ES-I3 (cell line): ENCODE measurements around the gene DNAH9.

Source experiments
- H3K36me3 ChIP-seq: 2 replicates; pipeline ENCODE4 v1.6.1; 2013; ENCODE audit warnings: mild to moderate bottlenecking, low read length, control low read depth, moderate library complexity; ENCODE audit not compliant: insufficient read depth
- H3K4me1 ChIP-seq: 2 replicates; pipeline ENCODE4 v1.6.1; 2013; ENCODE audit warnings: mild to moderate bottlenecking, control low read depth, low read length; ENCODE audit not compliant: insufficient read depth
- H3K9ac ChIP-seq: 2 replicates; pipeline ENCODE4 v1.6.1; 2013; ENCODE audit warnings: low read depth, mild to moderate bottlenecking, low read length, moderate library complexity
- H3K9me3 ChIP-seq: 2 replicates; pipeline ENCODE4 v1.6.1; 2013; ENCODE audit warnings: mild to moderate bottlenecking, low read length, moderate library complexity; ENCODE audit not compliant: control insufficient read depth, insufficient read depth

The DNAH9 gene

DNA sequence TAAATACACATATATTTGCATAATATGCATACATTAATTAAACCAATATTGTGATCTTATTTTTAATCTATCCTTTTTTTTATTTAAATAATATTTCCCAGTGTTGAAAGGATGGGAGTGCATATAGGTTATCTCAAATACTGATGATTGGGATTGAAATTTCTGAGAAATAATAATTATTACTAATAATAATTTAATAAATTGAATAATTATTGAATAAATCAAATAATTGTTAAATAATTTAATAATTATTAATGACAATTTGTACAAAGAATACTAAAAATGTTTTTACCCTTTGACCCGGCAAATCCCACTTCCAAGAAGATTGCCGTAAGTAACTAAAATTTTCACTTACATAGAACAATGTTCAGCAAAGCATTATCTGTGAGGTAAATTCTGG, 250.1 kb downstream of the DNAH9 start:
- H3K9me3 ChIP-seq, result no peaks in the 10 kb centered on the region
- no peak overlapping the region for H3K9ac ChIP-seq
- H3K4me1 ChIP-seq, result peaks cover 8% of the 10 kb centered on the region
- H3K36me3 ChIP-seq, result no peaks in the 10 kb centered on the region

DNA sequence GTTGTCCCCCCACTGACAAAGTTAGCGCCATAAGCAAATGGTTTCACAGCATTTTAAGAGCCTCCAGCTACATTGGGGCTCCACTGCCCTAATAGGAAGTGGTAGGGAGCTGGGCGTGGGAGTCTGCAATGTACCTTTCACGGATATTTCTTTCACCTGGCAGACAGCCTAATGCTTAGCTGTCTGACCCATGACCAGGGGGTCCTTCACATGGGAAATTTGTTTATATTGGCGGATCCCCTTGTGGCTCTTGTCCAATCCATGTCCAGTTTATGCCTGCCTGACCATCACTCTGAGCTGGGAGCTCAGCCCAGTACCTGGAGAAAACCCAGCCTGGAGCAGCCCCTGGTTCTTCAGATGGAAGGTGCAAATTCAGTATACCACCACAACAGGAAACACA, 254.0 kb downstream of the DNAH9 start:
- Histone ChIP-seq H3K4me1 (peaks cover 14% of the 10 kb centered on the region), H3K9me3 (no peaks in the 10 kb centered on the region), H3K9ac (no peak overlapping the region), H3K36me3 (no peaks in the 10 kb centered on the region)

DNA sequence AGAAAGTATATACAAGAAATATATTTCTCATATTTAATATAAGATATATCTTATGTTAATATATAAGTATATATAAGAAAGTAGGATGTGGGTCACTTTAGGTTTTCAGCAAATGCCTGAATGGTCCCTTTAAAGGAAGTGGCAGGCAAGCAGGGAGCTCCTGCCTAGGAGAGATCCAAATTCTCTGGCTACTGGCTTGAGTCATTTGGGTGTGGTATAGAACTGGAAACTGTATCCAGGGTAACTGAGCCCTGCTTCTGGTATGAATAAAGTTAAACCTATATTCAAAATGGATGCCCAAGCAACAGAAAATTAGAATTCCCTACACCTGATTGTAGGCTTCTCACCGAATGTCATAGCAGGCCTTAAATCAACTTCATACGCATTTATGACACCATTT, 254.6 kb downstream of the DNAH9 start:
- H3K4me1 ChIP-seq, result peaks cover 14% of the 10 kb centered on the region
- H3K36me3 ChIP-seq, result no peaks in the 10 kb centered on the region
- no peak overlapping the region for H3K9ac ChIP-seq
- no peaks in the 10 kb centered on the region for H3K9me3 ChIP-seq

DNA sequence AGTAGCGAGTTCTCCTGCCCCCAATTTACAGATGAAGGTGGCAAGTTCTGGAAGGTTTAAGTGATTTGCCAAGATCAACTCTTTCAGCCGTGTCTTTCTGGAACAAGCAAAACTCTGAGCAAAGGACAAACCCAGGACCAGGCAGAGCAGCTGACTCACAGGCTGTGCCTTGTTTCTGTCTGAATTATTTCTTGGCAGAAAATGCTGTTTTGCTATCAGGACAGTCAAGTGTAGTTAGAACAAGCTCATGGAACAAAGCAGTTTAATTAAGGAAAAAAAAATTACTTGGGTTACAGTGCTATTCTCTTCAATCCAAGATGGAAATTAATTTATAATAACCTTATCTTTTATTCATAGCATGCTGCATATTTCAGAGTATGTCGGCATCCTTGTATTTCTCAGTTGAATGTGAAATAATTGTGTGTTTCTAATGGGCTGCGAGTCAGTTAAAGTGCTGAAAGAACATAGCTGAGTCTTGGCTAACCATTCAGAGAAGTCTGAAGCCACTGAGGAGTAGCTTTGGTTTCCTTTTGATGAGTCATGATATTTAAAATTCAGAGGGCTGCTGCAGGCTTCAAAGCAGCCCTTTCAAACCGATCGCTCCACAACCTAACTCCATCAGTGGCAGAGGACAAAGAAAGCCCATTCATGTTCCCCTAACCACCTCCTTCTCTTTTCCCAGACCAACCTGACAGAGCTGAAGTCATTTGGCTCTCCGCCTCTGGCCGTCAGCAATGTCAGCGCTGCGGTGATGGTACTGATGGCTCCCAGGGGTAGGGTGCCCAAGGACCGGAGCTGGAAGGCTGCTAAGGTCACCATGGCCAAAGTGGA, 255.3 kb downstream of the DNAH9 start:
- Histone ChIP-seq H3K9me3 (no peaks in the 10 kb centered on the region), H3K36me3 (no peaks in the 10 kb centered on the region)

DNA sequence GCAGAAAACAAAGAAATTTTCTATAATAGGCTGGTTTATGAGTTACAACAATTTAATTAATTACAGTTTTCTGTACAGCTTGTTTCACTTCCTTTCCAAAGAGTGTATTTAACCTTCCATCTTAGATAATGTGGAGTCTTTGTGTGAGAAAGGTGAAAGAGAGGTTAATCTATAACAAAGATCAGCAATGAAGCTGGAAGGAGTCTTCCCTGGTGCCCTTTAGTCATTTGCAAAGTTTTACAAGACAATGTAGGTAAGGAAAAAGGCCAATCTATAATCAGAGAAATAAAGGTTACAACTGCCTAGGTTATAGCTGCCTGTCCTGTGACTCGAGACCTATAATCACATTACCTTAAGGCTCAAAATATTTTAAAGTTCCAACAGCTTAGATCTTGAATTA, 257.0 kb downstream of the DNAH9 start:
- no peak overlapping the region for H3K9ac ChIP-seq
- H3K4me1 ChIP-seq, result peaks cover 10% of the 10 kb centered on the region
- H3K9me3 ChIP-seq, result no peaks in the 10 kb centered on the region
- no peaks in the 10 kb centered on the region for H3K36me3 ChIP-seq

More for the DNA sequence above, 255.3 kb downstream of the DNAH9 start:
- Histone ChIP-seq H3K9ac (no peak overlapping the region), H3K4me1 (peaks cover 14% of the 10 kb centered on the region)

DNA sequence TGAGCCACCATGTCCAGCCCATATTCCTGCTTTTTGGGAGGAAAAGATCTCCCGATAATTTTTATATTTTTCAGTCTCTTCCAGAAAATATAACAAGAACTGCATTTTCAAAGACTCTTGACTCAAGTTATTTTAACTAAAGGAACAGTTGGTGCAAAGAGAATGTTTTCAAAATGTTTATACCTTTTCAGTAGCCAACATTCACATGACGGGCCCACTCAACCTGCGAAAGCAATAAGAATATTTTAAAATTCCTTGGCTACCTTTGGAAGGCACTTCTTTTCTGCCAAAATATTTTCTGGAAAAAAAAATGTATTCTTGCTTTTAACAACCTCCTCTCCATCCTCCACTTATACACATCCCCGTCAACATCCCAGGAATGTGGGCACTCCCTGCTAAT, 258.7 kb downstream of the DNAH9 start:
- Histone ChIP-seq H3K9me3 (no peaks in the 10 kb centered on the region), H3K36me3 (no peaks in the 10 kb centered on the region), H3K9ac (no peak overlapping the region), H3K4me1 (peaks cover 10% of the 10 kb centered on the region)

DNA sequence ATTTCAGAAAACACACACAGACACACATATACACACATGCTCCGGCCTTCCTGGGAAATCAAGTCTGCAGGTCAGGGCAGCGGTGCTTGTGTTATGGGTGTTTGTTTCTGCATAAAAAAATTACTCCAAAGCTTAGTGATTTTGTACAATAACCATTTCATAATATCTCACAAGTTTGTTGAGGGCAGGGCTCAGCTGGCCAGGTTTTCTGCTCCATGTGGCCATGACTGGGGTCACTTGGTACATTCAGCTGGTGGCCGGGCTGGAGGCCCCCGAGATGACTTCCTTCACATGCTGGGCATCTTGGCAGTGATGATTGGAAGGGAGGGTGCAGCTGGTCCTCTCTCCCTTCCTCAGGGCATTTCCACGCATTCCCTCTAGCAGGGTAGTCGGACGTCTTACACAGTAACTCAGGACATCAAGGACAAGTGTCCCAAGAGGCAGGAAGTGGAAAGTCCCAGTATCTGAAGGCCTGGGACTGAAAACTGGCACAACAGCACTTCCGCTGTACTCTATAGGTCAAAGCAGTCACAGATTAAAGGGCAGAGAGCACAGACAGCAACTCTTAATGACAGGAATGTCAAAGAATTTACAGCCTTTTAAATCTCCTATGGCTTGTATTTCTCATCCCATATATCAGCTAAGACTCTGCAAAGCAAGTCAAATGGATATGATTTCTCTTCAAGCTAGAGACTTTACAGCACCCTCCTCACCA, 271.6 kb downstream of the DNAH9 start:
- H3K9me3 ChIP-seq, result peaks cover 4% of the 10 kb centered on the region; the same call in 1 of the 2 replicates
- no peak overlapping the region for H3K9ac ChIP-seq
- no peaks in the 10 kb centered on the region for H3K4me1 ChIP-seq
- H3K36me3 ChIP-seq, result 0 out of 2 replicates have a peak, but pooled peaks cover 5% of the 10 kb centered on the region

DNA sequence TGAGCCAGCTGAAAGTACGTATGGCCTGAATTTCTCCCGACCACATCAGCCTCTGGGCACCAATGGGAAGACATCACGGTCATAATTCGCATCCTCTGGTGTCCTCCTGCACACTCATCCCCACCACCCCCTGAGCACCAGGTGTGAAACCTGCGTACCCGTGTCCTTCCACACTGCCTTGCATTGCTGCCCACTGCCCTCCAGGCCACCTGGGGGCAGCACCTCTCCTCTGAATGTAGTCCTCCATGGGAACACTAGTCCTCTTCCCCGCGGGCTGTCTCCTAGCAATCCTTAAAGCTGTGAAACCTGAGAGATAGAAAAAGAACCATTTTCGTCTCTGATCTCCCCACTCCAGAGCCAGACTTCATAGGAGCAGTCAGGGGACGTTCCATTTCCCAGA, 273.5 kb downstream of the DNAH9 start:
- no peaks in the 10 kb centered on the region for H3K4me1 ChIP-seq
- H3K9me3 ChIP-seq, result peaks cover 4% of the 10 kb centered on the region; the same call in 1 of the 2 replicates
- H3K9ac ChIP-seq, result no peak overlapping the region
- H3K36me3 ChIP-seq, result 0 out of 2 replicates have a peak, but pooled peaks cover 5% of the 10 kb centered on the region

DNA sequence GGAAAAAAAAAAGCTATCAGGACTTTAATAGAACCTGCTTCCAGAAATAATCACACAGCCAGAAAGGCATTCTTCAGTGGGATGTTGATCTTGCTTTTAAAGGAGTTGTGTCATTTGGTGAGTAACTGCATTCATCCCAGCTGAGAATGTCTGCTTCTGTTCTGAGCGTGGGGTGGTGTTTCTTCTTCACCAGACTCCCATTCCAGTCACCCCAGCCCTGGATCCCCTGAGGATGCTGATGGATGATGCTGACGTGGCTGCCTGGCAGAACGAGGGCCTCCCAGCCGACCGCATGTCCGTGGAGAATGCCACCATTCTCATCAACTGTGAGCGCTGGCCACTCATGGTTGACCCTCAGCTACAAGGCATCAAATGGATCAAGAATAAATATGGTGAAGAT, 276.5 kb downstream of the DNAH9 start:
- Histone ChIP-seq H3K9ac (no peak overlapping the region), H3K9me3 (peaks cover 2% of the 10 kb centered on the region; the same call in 1 of the 2 replicates), H3K36me3 (no peaks in the 10 kb centered on the region), H3K4me1 (no peaks in the 10 kb centered on the region)

DNA sequence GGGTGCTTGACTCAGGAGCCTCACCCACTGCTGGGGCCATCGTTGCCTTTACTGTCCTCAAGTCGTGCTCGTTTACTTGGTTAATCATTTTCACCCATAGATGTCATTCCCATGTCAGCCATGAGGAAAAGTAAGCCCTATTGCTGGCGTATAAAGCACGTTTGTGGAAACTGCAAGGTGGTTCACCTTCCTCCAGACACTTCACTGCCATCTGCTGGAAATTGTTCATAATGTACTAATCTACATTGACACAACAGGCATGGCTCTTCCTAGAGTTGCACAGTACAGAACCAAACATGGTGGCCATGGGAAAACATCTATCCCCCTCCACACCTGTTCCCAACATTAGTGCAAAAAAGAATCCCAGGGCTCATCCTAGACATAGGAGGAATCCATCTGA, 282.4 kb downstream of the DNAH9 start:
- Histone ChIP-seq H3K9me3 (no peaks in the 10 kb centered on the region), H3K4me1 (no peaks in the 10 kb centered on the region), H3K9ac (no peak overlapping the region)

DNA sequence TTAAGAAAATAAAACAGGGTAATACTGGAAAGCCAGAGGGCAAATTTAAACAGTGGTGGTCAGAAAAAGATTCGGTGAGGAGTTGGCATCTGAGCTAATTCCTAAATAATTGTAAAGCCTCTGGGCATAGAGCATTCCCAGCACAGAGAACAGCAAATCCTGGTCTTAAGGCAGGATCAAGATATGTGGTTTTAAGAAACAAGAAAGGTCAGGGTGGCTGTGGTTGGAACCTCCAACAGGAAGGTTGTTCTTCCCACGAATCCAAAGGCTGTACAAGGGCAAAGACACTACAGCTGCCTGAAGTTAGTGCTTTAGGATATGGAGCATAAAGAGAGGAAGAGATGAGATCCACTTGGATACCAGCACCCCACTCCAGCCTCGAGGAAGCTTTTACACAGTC, 284.4 kb downstream of the DNAH9 start:
- Histone ChIP-seq H3K9ac (no peak overlapping the region), H3K4me1 (no peaks in the 10 kb centered on the region), H3K36me3 (no peaks in the 10 kb centered on the region), H3K9me3 (no peaks in the 10 kb centered on the region)

More for the DNA sequence above, 282.4 kb downstream of the DNAH9 start:
- no peaks in the 10 kb centered on the region for H3K36me3 ChIP-seq

DNA sequence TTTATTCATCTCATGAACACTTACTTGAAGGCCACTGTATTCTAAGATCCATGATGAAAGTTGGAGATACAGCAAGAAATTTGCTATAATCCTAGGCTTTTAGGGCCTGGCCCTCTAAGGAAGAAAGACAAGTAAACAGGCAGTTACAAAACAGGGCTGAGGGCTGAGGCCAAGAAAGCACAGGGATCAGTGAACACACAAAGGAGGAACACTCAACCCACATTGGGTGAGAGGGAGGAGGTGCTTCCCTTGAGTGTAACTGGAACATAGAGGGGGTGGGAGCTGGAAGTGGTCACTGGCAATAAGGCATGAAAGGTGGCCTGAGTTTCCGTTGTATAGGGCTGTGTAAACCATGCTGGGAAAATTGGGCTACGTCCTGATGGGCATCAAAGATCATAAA, 286.8 kb downstream of the DNAH9 start:
- H3K4me1 ChIP-seq, result no peaks in the 10 kb centered on the region
- H3K9me3 ChIP-seq, result no peaks in the 10 kb centered on the region
- no peaks in the 10 kb centered on the region for H3K36me3 ChIP-seq
- H3K9ac ChIP-seq, result no peak overlapping the region

DNA sequence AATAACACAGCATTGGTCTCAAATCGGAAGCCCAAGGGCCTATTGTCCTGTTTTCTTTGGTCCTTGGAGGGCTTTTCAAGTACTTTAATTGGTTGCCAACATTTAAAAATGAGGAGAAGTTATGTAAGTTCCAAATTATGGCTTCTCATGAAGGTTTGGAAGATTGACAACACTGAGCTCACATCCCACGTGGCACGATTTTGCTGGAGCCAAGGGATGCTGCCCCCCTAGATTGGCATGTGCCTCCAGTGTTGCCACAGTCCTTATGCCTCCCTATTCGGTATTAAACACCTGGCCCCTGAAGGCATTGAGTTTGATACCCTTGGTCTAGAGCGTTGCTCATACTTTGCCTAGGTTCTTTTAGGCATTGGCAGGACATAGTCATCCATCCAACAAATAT, 291.0 kb downstream of the DNAH9 start:
- H3K4me1 ChIP-seq, result no peaks in the 10 kb centered on the region
- H3K9me3 ChIP-seq, result no peaks in the 10 kb centered on the region
- no peak overlapping the region for H3K9ac ChIP-seq
- no peaks in the 10 kb centered on the region for H3K36me3 ChIP-seq

DNA sequence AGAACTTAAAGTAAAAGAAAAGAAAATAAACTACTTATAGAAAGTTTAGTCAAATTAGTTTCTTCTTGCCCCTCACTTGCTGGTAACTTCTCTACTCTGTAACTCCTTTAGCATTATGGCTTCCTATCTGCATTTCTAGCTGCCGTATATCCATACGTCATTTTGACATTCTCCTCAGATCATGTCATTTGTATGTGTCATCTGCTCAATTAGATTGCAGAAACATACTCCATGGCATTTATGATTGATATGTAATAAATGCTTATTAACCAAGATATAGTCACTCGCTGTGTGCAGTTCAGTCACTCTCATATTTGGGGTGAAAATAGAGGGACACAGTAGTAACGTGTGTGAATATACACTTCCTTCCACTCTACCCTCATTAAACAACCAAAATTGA, 295.6 kb downstream of the DNAH9 start:
- Histone ChIP-seq H3K36me3 (no peaks in the 10 kb centered on the region), H3K4me1 (no peaks in the 10 kb centered on the region), H3K9ac (no peak overlapping the region), H3K9me3 (no peaks in the 10 kb centered on the region)

DNA sequence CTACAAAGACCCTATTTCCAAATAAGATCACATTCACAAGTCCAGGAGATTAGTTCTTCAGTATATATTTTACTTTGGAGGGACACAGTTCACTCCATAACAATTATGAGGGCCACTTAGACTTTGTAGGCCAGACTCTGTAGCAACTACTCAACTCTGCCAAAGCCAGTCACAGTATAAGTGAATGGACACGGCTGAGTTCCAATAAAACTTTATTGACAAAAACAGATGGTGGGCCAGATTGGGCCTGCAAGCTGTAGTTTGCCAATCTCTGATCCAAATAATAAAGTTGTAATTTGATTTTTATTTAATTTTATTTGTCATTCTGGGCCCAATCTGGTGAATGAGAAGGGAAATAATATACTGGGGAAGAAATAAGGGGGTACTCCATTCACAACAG, 297.9 kb downstream of the DNAH9 start:
- no peaks in the 10 kb centered on the region for H3K9me3 ChIP-seq
- no peaks in the 10 kb centered on the region for H3K4me1 ChIP-seq
- no peaks in the 10 kb centered on the region for H3K36me3 ChIP-seq
- H3K9ac ChIP-seq, result no peak overlapping the region
